Midbrain (tissue), 1 donor: ENCODE results near the gene KIF5A.
A peak's percentile ranks its signal among the peaks of the same experiment; 100 is the strongest.
"Not testable (repeated sequence)": the region's sequence is repeated elsewhere in the genome, so short reads cannot be mapped to it uniquely, and the experiment has no call there.

Source experiments
- DNase-seq: peaks from one replicate; lab custom pipeline; 2025; lab: John Stamatoyannopoulos, UW

The KIF5A gene

DNA sequence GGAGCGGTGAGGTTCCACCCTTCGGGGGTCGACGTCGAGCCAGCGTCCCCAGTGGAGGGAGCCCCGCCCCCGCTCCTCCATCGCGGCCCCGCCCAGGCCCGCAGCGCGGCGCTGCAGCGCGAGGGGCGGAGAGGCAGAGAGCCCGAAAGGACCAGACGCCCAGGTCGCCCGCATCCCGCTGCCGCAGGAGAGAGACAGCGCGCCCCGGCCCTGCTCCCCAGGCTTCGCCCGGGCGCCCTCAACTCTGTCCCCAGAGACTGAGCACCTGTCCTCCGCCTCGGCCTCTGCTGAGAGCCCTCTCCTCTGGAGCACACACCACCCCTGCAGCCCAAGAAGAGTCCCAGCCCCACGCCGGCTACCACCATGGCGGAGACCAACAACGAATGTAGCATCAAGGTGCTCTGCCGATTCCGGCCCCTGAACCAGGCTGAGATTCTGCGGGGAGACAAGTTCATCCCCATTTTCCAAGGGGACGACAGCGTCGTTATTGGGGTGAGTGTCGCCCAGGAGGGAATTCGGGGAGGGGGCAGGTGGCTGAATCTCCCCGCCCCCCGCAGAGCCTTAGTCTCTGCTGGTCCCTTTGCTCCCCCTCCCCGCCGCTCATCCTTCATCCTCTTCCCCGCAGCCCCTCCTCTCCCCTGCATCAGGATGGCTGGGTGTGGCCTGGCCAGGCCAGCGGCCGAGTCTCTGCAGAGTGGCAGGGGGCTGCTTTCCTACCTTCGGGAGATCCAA lies at the start of gene KIF5A:
Gene KIF5A, plus strand, starts transcription at position 136 of the 732 bp plus-strand sequence. Its CDS starts 228 bp downstream, at position 364.
- peak; percentile 46 for DNase-seq

DNA sequence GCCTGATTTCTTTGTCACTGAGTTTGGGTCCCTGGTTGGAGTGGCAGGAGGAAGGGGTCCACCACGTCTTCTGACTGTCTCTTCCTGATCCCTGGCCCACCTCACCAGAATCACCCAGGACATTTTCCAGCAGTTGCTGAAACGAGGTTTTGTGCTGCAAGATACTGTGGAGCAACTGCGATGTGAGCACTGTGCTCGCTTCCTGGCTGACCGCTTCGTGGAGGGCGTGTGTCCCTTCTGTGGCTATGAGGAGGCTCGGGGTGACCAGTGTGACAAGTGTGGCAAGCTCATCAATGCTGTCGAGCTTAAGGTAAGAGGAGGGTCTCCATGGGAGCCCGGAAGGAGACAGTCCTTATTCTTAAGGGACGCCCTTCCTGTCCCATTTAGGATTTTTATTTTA lies 49.6 kb upstream of the KIF5A start:
- DNase-seq: no peak

DNA sequence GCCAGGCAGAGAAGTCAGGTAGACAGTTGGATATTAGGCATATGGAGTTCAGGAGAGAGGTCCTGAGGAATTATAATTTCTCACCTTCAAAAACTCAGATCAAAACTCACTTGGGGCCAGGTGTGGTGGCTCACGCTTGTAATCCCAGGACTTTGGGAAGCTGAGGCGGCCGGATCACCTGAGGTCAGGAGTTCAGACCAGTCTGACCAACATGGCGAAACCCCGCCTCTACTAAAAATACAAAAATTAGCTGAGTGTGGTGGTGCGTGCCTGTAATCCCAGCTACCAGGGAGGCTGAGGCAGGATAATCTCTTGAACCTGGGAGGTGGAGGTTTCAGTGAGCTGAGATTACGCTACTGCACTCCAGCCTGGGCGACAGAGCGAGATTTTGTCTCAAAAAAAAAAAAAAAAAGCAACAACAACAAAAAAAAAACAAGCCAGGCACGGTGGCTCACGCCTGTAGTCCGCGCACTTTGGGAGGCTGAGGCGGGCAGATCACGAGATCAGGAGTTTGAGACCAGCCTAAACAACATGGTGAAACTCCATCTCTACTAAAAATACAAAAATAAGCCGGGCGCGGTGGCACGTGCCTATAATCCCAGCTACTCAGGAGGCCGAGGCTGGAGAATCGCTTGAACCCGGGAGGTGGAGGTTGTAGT lies 47.4 kb upstream of the KIF5A start:
- not testable (repeated sequence) for DNase-seq

DNA sequence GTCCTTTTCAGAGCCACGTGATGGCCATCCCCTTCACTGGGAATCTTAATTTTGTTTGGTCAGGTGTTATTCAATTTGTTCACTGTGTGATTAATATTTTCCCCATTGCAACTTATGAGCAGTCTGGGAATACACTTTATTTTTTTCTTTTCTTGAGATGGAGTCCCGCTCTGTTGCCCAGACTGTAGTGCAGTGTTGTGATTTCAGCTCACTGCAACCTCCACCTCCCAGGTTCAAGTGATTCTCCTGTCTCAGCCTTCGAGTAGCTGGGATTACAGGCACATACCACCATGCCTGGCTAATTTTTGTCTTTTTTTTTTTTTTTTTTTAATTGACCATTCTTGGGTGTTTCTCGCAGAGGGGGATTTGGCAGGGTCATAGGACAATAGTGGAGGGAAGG lies 43.3 kb upstream of the KIF5A start:
- DNase-seq: not testable (repeated sequence)

DNA sequence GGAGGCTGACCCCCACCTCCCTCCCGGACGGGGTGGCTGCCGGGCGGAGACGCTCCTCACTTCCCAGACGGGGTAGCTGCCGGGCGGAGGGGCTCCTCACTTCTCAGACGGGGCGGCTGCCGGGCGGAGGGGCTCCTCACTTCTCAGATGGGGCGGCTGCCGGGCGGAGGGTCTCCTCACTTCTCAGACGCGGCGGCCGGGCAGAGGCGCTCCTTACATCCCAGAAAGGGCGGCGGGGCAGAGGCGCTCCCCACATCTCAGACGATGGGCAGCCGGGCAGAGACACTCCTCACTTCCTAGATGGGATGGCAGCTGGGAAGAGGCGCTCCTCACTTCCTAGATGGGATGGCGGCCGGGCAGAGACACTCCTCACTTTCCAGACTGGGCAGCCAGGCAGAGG lies 42.0 kb upstream of the KIF5A start:
- DNase-seq: not testable (repeated sequence)

DNA sequence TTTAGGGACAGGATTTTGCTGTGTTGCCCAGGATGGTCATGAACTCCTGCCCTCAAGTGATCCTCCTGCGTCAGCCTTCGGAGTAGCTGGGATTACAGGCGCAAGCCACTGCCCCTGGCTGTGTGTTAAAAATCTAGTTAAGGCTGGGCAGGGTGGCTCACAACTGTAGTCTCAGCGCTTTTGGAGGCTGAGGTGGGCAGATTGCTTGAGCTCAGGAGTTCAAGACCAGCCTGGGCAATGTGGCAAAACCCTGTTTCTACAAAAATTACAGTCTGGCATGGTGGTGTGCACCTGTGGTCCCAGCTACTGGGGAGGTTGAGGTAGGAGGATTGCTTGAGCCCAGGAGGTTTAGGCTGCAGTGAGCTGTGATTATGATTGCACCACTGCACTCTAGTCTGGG lies 38.7 kb upstream of the KIF5A start:
- no peak for DNase-seq

DNA sequence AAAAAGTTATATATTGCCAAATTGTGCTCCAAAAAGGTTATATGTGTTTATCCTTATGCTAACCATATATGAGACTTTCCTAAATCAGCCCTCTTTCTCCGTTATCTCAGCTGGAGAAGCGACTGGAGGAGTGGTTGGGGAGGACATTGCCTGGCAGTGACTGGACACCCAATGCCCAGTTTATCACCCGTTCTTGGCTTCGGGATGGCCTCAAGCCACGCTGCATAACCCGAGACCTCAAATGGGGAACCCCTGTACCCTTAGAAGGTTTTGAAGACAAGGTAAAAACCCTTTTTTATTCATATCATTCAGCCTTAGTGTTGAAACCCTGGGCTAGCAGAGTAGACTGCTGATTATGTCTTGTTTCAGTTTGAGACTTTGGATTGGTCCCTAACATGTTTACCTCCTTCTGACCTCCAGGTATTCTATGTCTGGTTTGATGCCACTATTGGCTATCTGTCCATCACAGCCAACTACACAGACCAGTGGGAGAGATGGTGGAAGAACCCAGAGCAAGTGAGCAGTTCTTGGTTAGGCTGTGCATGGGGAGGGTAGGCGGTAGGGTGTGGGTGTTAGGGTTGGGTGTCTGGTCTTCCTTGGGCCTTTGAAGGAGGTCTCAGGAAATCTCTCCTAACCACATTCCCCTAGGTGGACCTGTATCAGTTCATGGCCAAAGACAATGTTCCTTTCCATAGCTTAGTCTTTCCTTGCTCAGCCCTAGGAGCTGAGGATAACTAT lies 38.1 kb upstream of the KIF5A start:
- no peak for DNase-seq

DNA sequence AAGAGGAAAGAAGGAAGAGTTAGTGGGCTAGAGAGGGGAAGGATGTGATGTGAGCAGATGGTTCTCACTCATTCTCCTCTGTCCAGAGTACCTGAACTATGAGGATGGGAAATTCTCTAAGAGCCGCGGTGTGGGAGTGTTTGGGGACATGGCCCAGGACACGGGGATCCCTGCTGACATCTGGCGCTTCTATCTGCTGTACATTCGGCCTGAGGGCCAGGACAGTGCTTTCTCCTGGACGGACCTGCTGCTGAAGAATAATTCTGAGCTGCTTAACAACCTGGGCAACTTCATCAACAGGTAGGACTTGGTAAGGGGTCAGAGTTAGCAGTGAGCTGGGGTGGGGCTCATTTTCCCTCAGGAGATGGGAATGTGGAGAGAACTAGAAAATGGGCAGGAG lies 37.2 kb upstream of the KIF5A start:
- no peak for DNase-seq

DNA sequence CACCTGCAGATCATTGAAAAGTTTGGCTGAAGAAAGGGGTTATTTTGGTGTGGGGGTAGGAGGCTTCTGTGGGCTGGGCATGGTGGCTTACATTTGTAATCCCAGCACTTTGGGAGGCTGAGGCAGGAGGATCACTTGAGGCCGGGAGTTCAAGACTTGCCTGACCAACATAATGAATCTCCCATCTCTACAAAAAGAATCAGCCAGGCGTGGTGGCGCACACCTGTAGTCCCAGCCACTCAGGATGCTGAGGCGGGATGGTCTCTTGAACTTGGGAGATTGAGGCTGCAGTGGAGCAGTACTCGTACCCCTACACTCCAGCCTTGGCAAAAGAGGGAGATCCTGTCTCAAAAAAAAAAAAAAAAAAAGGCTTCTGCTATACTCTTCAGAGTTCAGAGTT lies 36.6 kb upstream of the KIF5A start:
- DNase-seq: no peak

DNA sequence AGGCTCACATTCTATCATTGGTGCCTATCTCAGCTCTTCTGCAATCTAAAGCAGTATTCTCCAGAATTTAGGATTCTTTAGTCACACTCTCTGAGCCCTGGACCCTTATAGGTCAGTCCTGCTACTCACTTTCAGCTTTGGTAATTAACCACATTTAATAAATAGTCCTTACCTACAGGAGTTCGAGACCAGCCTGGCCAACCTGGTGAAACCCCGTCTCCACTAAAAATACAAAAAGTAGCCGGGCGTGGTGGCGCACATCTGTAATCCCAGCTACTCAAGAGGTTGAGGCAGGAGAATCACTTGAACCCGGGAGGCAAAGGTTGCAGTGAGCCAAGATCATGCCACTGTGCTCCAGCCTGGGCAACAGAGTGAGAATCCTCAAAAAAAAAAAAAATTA lies 36.2 kb upstream of the KIF5A start:
- not testable (repeated sequence) for DNase-seq

DNA sequence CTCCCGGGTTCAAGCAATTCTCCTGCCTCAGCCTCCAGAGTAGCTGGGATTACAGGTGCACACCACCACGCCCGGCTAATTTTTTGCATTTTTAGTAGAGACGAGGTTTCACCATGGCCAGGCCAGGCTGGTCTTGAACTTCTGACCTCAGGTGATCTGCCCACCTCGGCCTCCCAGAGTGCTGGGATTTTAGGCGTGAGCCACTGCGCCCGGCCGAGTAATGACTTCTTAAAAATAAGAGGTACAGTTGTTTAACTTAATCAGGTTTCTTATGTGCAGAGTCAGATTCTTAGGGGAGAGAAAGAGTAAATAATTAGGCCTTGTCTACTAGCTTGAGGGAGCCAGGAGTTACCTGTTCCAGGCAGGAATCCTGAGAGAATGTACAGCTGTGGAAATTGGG lies 35.6 kb upstream of the KIF5A start:
- DNase-seq: not testable (repeated sequence)

DNA sequence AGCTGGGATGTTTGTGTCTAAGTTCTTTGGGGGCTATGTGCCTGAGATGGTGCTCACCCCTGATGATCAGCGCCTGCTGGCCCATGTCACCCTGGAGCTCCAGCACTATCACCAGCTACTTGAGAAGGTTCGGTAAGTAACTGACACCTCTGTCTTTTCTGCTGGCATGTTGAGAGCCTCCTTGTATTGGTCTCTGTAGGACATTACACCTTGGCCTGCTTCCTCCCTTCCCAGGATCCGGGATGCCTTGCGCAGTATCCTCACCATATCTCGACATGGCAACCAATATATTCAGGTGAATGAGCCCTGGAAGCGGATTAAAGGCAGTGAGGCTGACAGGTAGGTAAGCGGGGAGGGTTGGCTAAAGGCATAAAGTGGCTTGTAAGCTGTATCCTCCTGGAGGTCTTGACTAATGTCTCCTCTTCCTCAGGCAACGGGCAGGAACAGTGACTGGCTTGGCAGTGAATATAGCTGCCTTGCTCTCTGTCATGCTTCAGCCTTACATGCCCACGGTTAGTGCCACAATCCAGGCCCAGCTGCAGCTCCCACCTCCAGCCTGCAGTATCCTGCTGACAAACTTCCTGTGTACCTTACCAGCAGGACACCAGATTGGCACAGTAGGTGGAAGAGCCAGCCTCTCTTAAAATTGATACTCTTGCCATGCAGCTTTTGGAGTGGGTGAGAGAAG lies 35.0 kb upstream of the KIF5A start:
- no peak for DNase-seq

DNA sequence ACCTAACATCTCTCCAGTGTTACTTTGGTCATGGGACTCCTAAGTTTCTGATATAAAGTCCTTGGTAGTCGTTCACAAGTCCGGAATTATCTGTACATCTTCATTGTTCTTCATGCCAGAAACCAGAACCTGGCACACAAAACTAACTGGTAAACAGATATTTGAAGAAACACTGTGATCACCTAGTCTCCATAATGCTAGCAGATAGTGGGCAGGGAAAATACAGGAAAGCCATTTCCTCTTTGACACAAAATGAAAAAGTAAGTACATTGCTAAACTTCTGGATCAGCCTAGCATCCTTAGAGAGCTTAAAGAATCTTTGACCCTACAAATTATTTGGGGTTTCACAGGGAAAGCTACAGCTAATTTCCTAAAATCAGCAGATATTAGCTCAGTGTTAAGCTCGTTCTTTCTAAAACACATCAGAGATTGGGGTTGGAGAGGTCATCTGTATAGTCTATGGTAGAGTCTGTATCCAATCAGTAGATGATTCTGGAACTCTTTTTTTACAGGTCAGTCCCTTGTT lies 34.4 kb upstream of the KIF5A start:
- no peak for DNase-seq

DNA sequence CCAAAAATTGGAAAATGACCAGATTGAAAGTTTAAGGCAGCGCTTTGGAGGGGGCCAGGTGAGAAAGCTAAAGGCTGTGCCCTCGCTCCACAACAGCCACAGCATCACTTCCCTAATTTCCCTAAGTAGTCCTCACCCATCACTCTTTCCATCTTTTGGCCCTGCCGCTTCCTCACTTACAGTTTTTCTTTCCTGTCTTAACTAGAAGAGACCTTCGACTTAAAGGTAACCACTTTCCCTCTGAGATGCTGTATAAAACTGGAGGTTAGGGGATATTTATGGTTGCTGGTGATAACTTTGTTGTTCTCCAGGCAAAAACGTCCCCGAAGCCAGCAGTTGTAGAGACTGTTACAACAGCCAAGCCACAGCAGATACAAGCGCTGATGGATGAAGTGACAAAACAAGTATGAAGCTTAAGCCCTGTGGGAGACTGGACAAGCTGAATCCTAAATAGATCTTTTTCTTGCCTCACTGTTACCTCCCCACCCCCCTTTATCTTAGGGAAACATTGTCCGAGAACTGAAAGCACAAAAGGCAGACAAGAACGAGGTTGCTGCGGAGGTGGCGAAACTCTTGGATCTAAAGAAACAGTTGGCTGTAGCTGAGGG lies 33.8 kb upstream of the KIF5A start:
- DNase-seq: no peak

DNA sequence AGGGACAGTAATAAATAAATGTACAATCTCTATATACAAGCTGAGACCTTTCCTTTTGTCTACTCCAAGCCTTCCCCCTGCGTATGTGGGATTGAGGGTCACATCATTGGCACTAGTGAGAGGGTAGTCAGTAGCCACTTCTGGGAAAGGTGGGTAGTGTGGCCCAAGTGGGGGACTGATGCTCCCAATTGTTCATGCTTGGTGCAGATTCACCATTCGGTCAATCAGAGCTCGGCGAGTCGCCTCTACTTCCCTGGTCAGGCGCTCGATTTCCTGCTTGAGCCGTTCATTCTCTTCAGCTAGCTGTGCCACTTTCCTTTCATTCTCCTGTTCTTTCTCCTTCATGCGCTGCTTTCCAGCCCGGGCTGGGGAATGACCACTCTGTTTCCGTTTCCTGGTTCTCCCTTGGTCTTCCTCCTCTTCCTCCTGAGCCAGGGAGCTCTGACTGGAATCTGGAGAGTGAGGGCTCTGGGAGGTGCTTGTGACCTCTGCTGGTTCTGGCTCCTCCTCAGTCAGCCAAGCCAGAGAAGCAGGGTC lies 33.2 kb upstream of the KIF5A start:
- no peak for DNase-seq

DNA sequence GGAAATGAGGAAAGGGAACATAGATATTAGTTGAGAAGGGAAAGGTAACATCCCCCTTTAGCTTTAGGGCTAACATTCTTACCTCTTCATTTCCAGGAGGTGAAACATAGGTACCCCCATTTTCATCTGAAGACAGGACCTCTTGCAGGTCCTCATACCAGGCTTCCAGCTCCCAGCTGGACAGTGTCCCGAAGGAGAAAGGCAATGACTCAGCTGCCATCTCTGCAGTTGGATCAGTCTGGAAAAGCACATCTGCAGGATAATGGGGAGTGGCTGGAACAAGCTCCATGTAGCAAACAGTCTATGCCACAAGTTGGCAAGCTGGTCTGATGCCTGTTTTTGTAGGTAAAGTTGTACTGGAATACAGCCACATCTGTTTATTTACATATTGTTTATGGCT lies 32.7 kb upstream of the KIF5A start:
- DNase-seq: no peak

DNA sequence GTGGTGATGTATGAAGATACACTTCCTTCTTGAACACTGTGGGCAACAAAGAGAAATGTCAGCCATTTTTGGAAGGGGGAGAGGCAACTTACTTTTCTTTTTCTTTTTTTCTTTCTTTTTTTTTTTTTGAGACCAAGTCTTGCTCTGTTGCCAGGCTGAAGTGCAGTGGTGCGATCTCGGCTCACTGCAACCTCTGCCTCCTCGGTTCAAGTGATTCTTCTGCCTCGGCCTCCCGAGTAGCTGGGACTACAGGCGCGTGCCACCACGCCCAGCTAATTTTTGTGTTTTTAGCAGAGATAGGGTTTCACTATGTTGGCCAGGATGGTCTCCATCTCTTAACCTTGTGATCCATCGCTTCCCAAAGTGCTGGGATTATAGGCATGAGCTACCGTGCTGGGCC lies 32.1 kb upstream of the KIF5A start:
- DNase-seq: not testable (repeated sequence)

DNA sequence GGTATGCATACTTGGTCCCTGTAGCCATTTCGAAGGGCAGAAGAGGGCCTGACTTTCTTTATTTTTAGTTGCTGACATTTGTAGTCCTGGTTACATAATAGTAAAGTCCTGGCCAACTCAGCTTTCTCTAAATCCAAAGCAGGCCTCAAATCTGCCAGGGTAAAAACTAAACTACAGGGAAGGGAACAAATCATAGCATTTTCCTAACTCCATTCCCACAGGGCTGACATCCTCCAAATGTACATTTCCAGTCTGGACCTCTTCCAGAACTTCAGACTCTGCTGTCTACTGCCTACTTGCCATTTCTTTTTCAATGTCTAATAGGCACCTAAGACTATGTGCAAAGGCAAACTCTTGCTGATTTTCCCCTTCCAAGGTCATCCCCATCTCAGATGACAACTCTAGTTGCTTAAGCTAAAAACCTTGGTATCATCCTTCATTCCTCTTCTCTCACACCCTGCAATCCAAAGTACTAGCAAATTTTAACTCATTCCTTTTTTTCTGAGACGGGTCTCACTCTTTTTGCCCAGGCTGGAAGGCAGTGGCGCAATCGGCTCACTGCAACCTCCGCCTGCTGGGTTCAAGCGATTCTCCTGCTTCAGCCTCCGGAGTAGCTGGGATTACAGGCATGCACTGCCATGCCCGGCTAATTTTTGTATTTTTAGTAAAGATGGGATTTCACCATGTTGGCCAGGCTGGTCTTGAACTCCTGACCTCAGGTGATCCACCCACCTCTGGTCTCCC lies 31.5 kb upstream of the KIF5A start:
- peak; percentile 14 for DNase-seq

DNA sequence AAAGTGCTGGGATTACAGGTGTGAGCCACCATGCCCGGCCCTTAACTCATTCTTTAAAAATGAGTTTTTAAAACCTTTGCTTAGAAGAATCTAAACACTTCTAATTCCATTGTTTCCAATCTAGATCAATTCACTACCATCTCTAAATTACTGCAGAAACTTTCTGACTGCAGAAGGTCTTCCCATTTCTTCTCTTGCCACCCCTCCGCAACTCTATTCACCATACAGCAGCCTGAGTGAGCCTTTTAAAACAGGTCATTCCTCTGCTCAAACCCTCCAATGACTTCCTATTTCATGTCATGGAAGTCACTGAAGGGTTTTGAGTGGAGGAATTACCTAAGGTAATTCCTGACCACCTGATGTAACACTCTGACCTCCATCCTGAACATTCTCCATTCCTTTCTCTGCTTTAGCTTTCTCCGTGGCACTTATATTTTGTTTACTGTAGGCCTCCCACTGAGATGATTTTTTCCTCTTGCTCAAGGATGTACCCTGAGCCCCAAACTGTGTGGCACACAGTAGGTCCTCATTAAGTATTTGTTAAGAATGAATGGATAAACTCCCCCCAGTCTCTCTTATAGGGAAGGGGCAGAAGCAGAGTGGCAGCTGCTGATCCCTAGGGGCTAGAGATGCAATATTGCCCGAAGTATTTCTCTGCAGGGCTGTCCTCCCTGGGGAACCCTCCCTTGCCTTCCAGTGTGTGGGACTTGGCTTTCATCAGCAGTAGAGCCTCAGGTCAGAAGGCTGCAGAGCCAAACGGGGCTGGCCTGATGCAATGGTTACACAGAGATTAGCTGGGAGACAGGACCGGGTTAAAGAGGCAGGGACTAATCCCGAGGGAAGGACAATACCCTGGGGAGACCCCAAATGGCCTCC lies 30.7 kb upstream of the KIF5A start:
- no peak for DNase-seq

DNA sequence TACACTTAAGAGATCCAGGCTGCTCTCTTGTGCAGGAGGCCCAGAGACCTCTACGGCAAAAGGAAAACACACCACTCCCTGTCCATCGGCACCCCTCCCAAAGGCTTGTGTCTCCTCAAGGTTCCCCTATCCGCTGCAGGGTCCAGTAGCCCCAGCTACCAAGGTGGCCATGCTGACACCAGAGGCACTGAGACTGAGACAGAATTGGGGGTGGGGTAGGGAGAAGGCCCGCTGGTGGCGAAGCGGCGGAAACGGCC lies 30.1 kb upstream of the KIF5A start:
- no peak for DNase-seq
